ENCODE results near the gene CDK3. TPM values are rescaled to one million over a fixed set of nuclear protein-coding genes. Genes with fewer than 3 reads are reported as not detected.

The CDK3 gene
- total and polyA plus RNA-seq, 4 donors, result 1.5 to 6.3 (median 2.6) TPM

- H3K9ac ChIP-seq (ENCODE audit: low read depth in 1 of 2, low read length in 2 of 2), result no peak overlapping the region
- WGBS, result 89% methylated on average over 9 of the region's 9 CpGs
- no peaks in the 10 kb centered on the region for H3K4me1 ChIP-seq (ENCODE audit: control insufficient read depth in 4 of 4, insufficient read depth in 4 of 4, low read length in 3 of 4)
- no peak for TF ChIP-seq NR2F2 (IDR thresholded peaks at IDR 0.05)
- TF ChIP-seq HNF4A (conservative IDR thresholded peaks at IDR 0.05), result no peak
- TF ChIP-seq TAF1 (conservative IDR thresholded peaks at IDR 0.05), result no peak
- no peak for TF ChIP-seq CTCF (IDR thresholded peaks at IDR 0.05; ENCODE audit: low read depth, low read length, missing input control)
- no peak for TF ChIP-seq ATF3 (IDR thresholded peaks at IDR 0.05)
- TF ChIP-seq RXRA (IDR thresholded peaks at IDR 0.05), result no peak
- TF ChIP-seq FOXA2 (IDR thresholded peaks at IDR 0.05), result no peak
- no peak for TF ChIP-seq EGR1 (IDR thresholded peaks at IDR 0.05; ENCODE audit: low read depth in 2 of 2)
- TF ChIP-seq ZBTB33 (IDR thresholded peaks at IDR 0.05), result no peak
- no peak for TF ChIP-seq RAD21 (IDR thresholded peaks at IDR 0.05)
- TF ChIP-seq MAX (IDR thresholded peaks at IDR 0.05), result no peak
- TF ChIP-seq JUND (IDR thresholded peaks at IDR 0.05), result no peak
- no peak for TF ChIP-seq FOXA1 (IDR thresholded peaks at IDR 0.05)
- no peak for TF ChIP-seq REST (IDR thresholded peaks at IDR 0.05)
- no peak for TF ChIP-seq YY1 (IDR thresholded peaks at IDR 0.05)
- TF ChIP-seq SP1 (IDR thresholded peaks at IDR 0.05), result no peak
- TF ChIP-seq GABPA (IDR thresholded peaks at IDR 0.05 in 1 of 2, conservative IDR thresholded peaks at IDR 0.05 in 1 of 2), result no peak
- TF ChIP-seq HNF4G (IDR thresholded peaks at IDR 0.05), result no peak
- no peak for DNase-seq (ENCODE audit: low spot score)
- H3K9me3 ChIP-seq (ENCODE audit: control insufficient read depth in 4 of 4, low read length in 3 of 4), result no peaks in the 10 kb centered on the region
- H3K27me3 ChIP-seq (ENCODE audit: control insufficient read depth in 4 of 4, insufficient read depth in 4 of 4, low read length in 3 of 4), result no peaks in the 10 kb centered on the region
- H3K4me3 ChIP-seq (ENCODE audit: low read depth in 1 of 3, low read length in 3 of 3), result no peak overlapping the region
- no peaks in the 10 kb centered on the region for H3K36me3 ChIP-seq (ENCODE audit: control insufficient read depth in 4 of 4, insufficient read depth in 3 of 4, low read depth in 1 of 4, low read length in 3 of 4)
- no peak overlapping the region for H3K27ac ChIP-seq (ENCODE audit: low read depth in 1 of 2, low read length in 2 of 2)
Observed at GRCh38 chr17:76023900-76024237, 23.2 kb downstream of the CDK3 start.
